Measurements from ENCODE around the gene SFMBT2. TPM values are rescaled to one million over a fixed set of nuclear protein-coding genes. Genes with fewer than 3 reads are reported as not detected.

SFMBT2 gene
- total RNA-seq, 1 experiment from 2014 or later, result 14.3 TPM

GRCh38 chr10:7339510-7339909, 71.3 kb downstream of the SFMBT2 start:
- H3K27me3 Mint-ChIP-seq (ENCODE audit: low read depth), result no peaks in the 10 kb centered on the region
- H3K4me3 Mint-ChIP-seq, result no peak overlapping the region
- no peak overlapping the region for H3K27ac Mint-ChIP-seq
- no peak for DNase-seq (ENCODE audit: low spot score)
- ATAC-seq, result no peak
- TF ChIP-seq CBFB (CRISPR knock-in tag; IDR thresholded peaks at IDR 0.05; ENCODE audit: low read depth) (no peak), ATF1 (CRISPR knock-in tag; IDR thresholded peaks at IDR 0.05) (no peak), ZNF512 (CRISPR knock-in tag; IDR thresholded peaks at IDR 0.05; ENCODE audit: borderline replicate concordance) (no peak), ZNF671 (CRISPR knock-in tag; IDR thresholded peaks at IDR 0.05) (no peak), CREM (CRISPR knock-in tag; IDR thresholded peaks at IDR 0.05) (no peak), MXD4 (CRISPR knock-in tag; IDR thresholded peaks at IDR 0.05; ENCODE audit: borderline replicate concordance) (no peak), ZNF138 (CRISPR knock-in tag; conservative IDR thresholded peaks at IDR 0.05) (no peak), GTF2I (CRISPR knock-in tag; conservative IDR thresholded peaks at IDR 0.05) (no peak)
- CTCF ChIA-PET, result interaction anchor here (0.5 to 1.1 kb wide), 3 partner anchors 22 to 218 kb away, joined by 3 to 4 read pairs (median 3); no protein-coding TSS in a partner anchor
- POLR2A ChIA-PET, result interaction anchor here (0.5 to 0.6 kb wide), 2 partner anchors 71 to 933 kb away, joined by 4 read pairs; partner anchors contain the start of gene SFMBT2
- peaks cover 23% of the 10 kb centered on the region for H3K9me3 Mint-ChIP-seq
- peaks cover 36% of the 10 kb centered on the region for H3K4me1 Mint-ChIP-seq
- peaks cover 33% of the 10 kb centered on the region for H3K36me3 Mint-ChIP-seq

GRCh38 chr10:7338469-7338868, 72.4 kb downstream of the SFMBT2 start:
- Mint-ChIP-seq H3K27ac (no peak overlapping the region), H3K9me3 (peaks cover 16% of the 10 kb centered on the region), H3K36me3 (peaks cover 23% of the 10 kb centered on the region), H3K27me3 (ENCODE audit: low read depth) (no peaks in the 10 kb centered on the region), H3K4me3 (no peak overlapping the region), H3K4me1 (peaks cover 46% of the 10 kb centered on the region)
- no peak for DNase-seq (ENCODE audit: low spot score)
- ChIA-PET CTCF (no interaction called here), POLR2A (no interaction called here)
- no peak for ATAC-seq
- TF ChIP-seq ZNF512 (CRISPR knock-in tag; IDR thresholded peaks at IDR 0.05; ENCODE audit: borderline replicate concordance), result no peak
- TF ChIP-seq CDX4 (CRISPR knock-in tag; IDR thresholded peaks at IDR 0.05; ENCODE audit: borderline replicate concordance), result no peak
- no peak for TF ChIP-seq ZNF121 (CRISPR knock-in tag; IDR thresholded peaks at IDR 0.05)
- no peak for TF ChIP-seq STAT6 (CRISPR knock-in tag; conservative IDR thresholded peaks at IDR 0.05; ENCODE audit: low read depth)
- no peak for TF ChIP-seq FOXJ3 (CRISPR knock-in tag; IDR thresholded peaks at IDR 0.05; ENCODE audit: borderline replicate concordance)
- TF ChIP-seq RORB (CRISPR knock-in tag; IDR thresholded peaks at IDR 0.05), result no peak
- no peak for TF ChIP-seq JUN (CRISPR knock-in tag; IDR thresholded peaks at IDR 0.05)
- no peak for TF ChIP-seq E2F4 (CRISPR knock-in tag; IDR thresholded peaks at IDR 0.05; ENCODE audit: borderline replicate concordance, low read depth)
- no peak for TF ChIP-seq ZBTB21 (CRISPR knock-in tag; IDR thresholded peaks at IDR 0.05; ENCODE audit: borderline replicate concordance)
- no peak for TF ChIP-seq ZNF317 (CRISPR knock-in tag; IDR thresholded peaks at IDR 0.05; ENCODE audit: borderline replicate concordance, low read depth)
- no peak for TF ChIP-seq MXD4 (CRISPR knock-in tag; IDR thresholded peaks at IDR 0.05; ENCODE audit: borderline replicate concordance)
- TF ChIP-seq GRHL2 (CRISPR knock-in tag; IDR thresholded peaks at IDR 0.05; ENCODE audit: insufficient replicate concordance, severe bottlenecking), result no peak
- TF ChIP-seq CTCF (IDR thresholded peaks at IDR 0.05), result no peak
- no peak for TF ChIP-seq ZSCAN18 (CRISPR knock-in tag; IDR thresholded peaks at IDR 0.05)
- no peak for TF ChIP-seq ZMAT4 (CRISPR knock-in tag; IDR thresholded peaks at IDR 0.05)
